Choroid plexus epithelial cell (primary cell): ENCODE measurements around the gene KCNK3.

Source experiments
- DNase-seq: peaks from one replicate; pipeline ENCODE4 v3.0.0-alpha.2; 2010; ENCODE audit warnings: low read depth
- H3K4me3 ChIP-seq: 2 replicates; pipeline ENCODE4 v1.5.1; 2011; ENCODE audit warnings: low read depth, mild to moderate bottlenecking, control low read depth, low read length, moderate library complexity
- CTCF ChIP-seq: conservative IDR thresholded peaks from 2 replicates; pipeline ENCODE4 v1.5.1; 2011; ENCODE audit warnings: low read depth, mild to moderate bottlenecking, control low read depth, inconsistent platforms, low read length, moderate library complexity

Gene KCNK3

GRCh38 chr2:26692279-26692896 is at the start of gene KCNK3:
KCNK3 (plus strand) TSS chr2:26692722; CDS start chr2:26692876, 154 bp downstream.
- H3K4me3 ChIP-seq = no peak within 1 kb of the TSS
- TF ChIP-seq CTCF = no peak
- peak; percentile 17 for DNase-seq

DNA sequence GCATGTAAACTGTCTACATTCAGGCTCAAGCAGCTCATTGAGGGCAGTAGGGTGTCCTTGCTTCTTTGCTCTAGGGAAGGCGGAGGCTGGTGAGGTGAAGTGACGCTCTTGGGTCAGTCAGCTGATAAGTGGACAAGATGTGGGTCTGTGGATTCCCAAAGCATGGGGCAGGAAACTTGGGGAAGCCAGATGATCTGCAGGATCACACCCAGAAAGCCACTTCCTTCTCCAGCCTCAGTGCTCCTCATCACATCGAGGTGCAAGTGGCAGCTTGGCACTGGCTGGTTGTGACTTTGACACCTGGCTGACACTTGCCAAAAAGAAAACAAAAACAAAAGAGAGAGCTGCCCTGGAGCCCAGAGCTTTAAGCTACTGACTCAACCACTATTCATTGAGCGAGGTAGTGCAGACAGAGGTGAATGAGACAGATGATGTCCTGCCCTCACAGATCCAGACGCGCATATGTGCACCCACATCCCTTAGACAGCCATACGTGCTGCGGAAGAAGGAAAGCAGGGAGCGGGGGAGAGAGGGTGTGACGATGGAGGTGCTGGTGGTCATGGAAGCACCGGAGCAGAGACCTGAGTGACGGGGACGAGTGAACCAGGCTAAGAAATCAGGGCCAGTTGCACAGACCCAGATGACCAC is 48.2 kb upstream of the KCNK3 start:
- no peak for TF ChIP-seq CTCF
- no peak overlapping the region for H3K4me3 ChIP-seq
- no peak for DNase-seq

DNA sequence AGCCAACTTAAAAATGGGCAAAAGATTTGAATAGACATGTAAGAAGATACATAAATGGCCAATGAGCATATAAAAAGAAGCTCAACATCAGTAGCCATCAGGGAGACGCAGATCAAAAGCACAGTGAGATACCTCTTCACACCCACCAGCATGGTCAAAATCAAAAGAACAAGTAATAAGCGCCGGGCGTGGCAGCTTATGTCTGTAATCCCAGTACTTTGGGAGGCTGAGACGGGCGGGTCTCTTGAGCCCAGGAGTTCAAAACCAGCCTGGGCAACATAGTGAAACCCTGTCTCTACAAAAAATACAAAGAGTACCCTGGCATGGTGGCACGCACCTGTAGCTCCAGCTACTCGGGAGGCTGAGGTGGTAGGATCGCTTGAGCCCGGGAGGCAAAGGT is 46.8 kb upstream of the KCNK3 start:
- DNase-seq = no peak
- no peak overlapping the region for H3K4me3 ChIP-seq
- TF ChIP-seq CTCF = no peak

- DNase-seq = no peak
- H3K4me3 ChIP-seq = no peak overlapping the region
- TF ChIP-seq CTCF = no peak
These were observed 45.4 kb upstream of the KCNK3 start for GRCh38 chr2:26646986-26647672.

- no peak overlapping the region for H3K4me3 ChIP-seq
These were observed 44.5 kb upstream of the KCNK3 start for GRCh38 chr2:26647981-26648380.

GRCh38 chr2:26648516-26648915 is 44.0 kb upstream of the KCNK3 start:
- DNase-seq = no peak
- H3K4me3 ChIP-seq = no peak overlapping the region
- no peak for TF ChIP-seq CTCF

More at GRCh38 chr2:26647981-26648380, 44.5 kb upstream of the KCNK3 start:
- DNase-seq = no peak
- no peak for TF ChIP-seq CTCF
